ENCODE measurements around the gene SSTR1.
"Not testable (repeated sequence)": the region's sequence is repeated elsewhere in the genome, so short reads cannot be mapped to it uniquely, and the experiment has no call there.

SSTR1 gene

GRCh38 chr14:38176379-38176778 is 31.3 kb upstream of the SSTR1 start:
- DNase-seq (ENCODE audit: low read depth) = no peak
- H3K4me3 ChIP-seq (ENCODE audit: control insufficient read depth, low read depth, low read length) = no peak overlapping the region
- TF ChIP-seq, protein P1, sequence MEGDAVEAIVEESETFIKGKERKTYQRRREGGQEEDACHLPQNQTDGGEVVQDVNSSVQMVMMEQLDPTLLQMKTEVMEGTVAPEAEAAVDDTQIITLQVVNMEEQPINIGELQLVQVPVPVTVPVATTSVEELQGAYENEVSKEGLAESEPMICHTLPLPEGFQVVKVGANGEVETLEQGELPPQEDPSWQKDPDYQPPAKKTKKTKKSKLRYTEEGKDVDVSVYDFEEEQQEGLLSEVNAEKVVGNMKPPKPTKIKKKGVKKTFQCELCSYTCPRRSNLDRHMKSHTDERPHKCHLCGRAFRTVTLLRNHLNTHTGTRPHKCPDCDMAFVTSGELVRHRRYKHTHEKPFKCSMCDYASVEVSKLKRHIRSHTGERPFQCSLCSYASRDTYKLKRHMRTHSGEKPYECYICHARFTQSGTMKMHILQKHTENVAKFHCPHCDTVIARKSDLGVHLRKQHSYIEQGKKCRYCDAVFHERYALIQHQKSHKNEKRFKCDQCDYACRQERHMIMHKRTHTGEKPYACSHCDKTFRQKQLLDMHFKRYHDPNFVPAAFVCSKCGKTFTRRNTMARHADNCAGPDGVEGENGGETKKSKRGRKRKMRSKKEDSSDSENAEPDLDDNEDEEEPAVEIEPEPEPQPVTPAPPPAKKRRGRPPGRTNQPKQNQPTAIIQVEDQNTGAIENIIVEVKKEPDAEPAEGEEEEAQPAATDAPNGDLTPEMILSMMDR (conservative IDR thresholded peaks at IDR 0.05; ENCODE audit: control insufficient read depth, insufficient read depth, low read depth, low read length) = no peak

DNA sequence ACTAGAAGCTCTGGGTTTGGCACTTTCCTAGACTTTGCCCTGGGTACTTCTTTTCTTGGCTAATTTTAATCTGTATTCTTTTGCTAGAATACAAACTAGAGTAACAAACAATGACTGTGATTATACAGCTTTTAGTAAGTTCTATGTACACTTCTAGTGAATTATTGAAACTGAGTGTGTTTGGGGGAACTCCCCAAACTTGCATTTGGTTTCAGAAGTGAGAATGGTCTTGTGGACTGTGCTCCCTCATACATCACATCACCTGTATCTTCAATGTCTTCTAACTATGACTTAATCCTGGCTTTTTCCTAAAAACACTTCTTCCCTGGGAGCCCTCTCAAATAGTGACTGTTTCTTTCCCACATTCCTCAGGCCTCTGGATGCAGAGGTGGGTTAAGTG is 23.6 kb upstream of the SSTR1 start:
- no peak overlapping the region for H3K4me3 ChIP-seq (ENCODE audit: control insufficient read depth, low read depth, low read length)
- TF ChIP-seq, protein P1 (conservative IDR thresholded peaks at IDR 0.05; ENCODE audit: control insufficient read depth, insufficient read depth, low read depth, low read length) = no peak
- DNase-seq (ENCODE audit: low read depth) = no peak

DNA sequence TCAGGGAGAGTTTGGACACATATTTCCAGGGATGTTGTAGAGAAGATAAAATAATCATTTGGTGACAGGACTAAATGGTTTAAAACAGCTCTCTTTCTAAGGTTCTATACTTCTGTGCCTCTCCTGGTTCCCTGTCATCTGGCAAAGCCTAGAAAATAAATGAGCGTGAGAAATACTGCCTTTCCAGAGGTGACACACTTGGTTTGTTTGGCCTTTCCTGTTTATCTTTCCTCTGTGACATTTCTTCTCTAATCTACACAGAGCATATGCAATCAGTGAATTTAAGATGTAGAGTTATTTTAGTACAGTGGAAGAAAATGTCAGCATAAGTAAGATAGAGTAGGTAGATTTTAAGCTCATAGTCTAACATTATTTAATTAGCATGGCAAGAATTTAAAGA is 22.0 kb upstream of the SSTR1 start:
- TF ChIP-seq, protein P1 (conservative IDR thresholded peaks at IDR 0.05; ENCODE audit: control insufficient read depth, insufficient read depth, low read depth, low read length) = no peak
- no peak for DNase-seq (ENCODE audit: low read depth)
- H3K4me3 ChIP-seq (ENCODE audit: control insufficient read depth, low read depth, low read length) = no peak overlapping the region

GRCh38 chr14:38186216-38186615 is 21.5 kb upstream of the SSTR1 start:
- DNase-seq (ENCODE audit: low read depth) = no peak
- H3K4me3 ChIP-seq (ENCODE audit: control insufficient read depth, low read depth, low read length) = no peak overlapping the region
- TF ChIP-seq, protein P1 (conservative IDR thresholded peaks at IDR 0.05; ENCODE audit: control insufficient read depth, insufficient read depth, low read depth, low read length) = no peak

GRCh38 chr14:38187528-38187927 is 20.2 kb upstream of the SSTR1 start:
- no peak for DNase-seq (ENCODE audit: low read depth)
- no peak overlapping the region for H3K4me3 ChIP-seq (ENCODE audit: control insufficient read depth, low read depth, low read length)
- TF ChIP-seq, protein P1 (conservative IDR thresholded peaks at IDR 0.05; ENCODE audit: control insufficient read depth, insufficient read depth, low read depth, low read length) = no peak

GRCh38 chr14:38189930-38190726 is 17.6 kb upstream of the SSTR1 start:
- no peak overlapping the region for H3K4me3 ChIP-seq (ENCODE audit: control insufficient read depth, low read depth, low read length)
- DNase-seq (ENCODE audit: low read depth) = no peak
- TF ChIP-seq, protein P1 (conservative IDR thresholded peaks at IDR 0.05; ENCODE audit: control insufficient read depth, insufficient read depth, low read depth, low read length) = no peak

DNA sequence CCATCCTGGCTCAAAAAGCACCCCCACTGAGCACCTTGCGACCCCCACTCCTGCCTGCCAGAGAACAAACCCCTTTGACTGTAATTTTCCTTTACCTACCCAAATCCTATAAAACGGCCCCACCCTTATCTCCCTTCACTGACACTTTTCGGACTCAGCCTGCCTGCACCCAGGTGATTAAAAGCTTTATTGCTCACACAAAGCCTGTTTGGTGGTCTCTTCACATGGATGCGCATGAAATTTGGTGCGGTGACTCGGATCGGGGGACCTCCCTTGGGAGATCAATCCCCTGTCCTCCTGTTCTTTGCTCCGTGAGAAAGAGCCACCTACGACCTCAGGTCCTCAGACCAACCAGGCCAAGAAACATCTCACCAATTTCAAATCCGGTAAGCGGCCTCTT is 16.9 kb upstream of the SSTR1 start:
- not testable (repeated sequence) for H3K4me3 ChIP-seq (ENCODE audit: control insufficient read depth, low read depth, low read length); DNase-seq (ENCODE audit: low read depth)

DNA sequence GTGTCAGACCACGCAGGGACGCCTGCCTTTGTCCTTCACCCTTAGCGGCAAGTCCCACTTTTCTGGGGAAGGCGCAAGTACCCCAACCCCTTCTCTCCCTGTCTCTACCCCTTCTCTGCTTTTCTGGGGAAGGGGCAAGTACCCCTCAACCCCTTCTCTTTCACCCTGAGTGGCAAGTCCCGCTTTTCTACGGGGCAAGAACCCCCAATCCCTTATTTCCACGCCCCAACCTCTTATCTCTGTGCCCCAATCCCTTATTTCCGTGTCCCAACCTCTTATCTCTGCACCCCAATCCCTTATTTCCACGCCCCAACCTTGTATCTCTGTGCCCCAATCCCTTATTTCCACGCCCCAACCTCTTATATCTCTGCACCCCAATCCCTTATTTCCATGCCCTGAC is 16.2 kb upstream of the SSTR1 start:
- not testable (repeated sequence) for DNase-seq (ENCODE audit: low read depth); H3K4me3 ChIP-seq (ENCODE audit: control insufficient read depth, low read depth, low read length)
